Keratinocyte (primary cell): Measurements from ENCODE around the gene XPO1. TPM values are rescaled to one million over a fixed set of nuclear protein-coding genes. Genes with fewer than 3 reads are reported as not detected.
"Not testable (repeated sequence)": the region's sequence is repeated elsewhere in the genome, so short reads cannot be mapped to it uniquely, and the experiment has no call there.

Source experiments
- DNase-seq: peaks from one replicate; pipeline ENCODE4 v3.0.0-alpha.2; 2011; ENCODE audit warnings: low read depth, missing footprints, low spot score
- FAIRE-seq: peaks from 2 replicates; lab custom pipeline; 2011; peaks lifted over from hg19 to GRCh38; lab: Jason Lieb, UNC
- H2AFZ ChIP-seq: 2 replicates; pipeline ENCODE4 v1.6.0; 2012; ENCODE audit warnings: low read length, control low read depth, inconsistent platforms; ENCODE audit not compliant: control insufficient read depth
- H3K27ac ChIP-seq: 2 replicates; pipeline ENCODE4 v1.5.1; 2011; ENCODE audit warnings: low read length; ENCODE audit not compliant: control insufficient read depth, insufficient read depth
- H3K27me3 ChIP-seq: 3 replicates; pipeline ENCODE4 v1.6.0; 2011; ENCODE audit warnings: low read length; ENCODE audit not compliant: control insufficient read depth, insufficient read depth; ENCODE audit errors: extremely low read depth
- H3K36me3 ChIP-seq, 2 experiments: 2 replicates in 1 of 2; 3 replicates in 1 of 2; pipeline ENCODE4 v1.5.1; 2011; ENCODE audit warnings: low read length in 2 of 2, mild to moderate bottlenecking in 1 of 2; ENCODE audit not compliant: control insufficient read depth in 2 of 2, insufficient read depth in 2 of 2; ENCODE audit errors: extremely low read depth in 1 of 2
- H3K4me1 ChIP-seq: 3 replicates; pipeline ENCODE4 v1.5.1; 2011; ENCODE audit warnings: low read length; ENCODE audit not compliant: control insufficient read depth, insufficient read depth; ENCODE audit errors: extremely low read depth
- H3K4me2 ChIP-seq: 3 replicates; pipeline ENCODE4 v1.6.0; 2011; ENCODE audit warnings: low read depth, low read length; ENCODE audit not compliant: control insufficient read depth, insufficient read depth; ENCODE audit errors: extremely low read depth
- H3K4me3 ChIP-seq, 3 experiments: fragments of 200-600 bp in 1 of 3; sonication (generic) in 1 of 3; 2 replicates in 2 of 3; 3 replicates in 1 of 3; pipeline ENCODE4 v1.5.1; 2011 to 2016; ENCODE audit warnings: low read length in 3 of 3, mild to moderate bottlenecking in 3 of 3, control low read depth in 2 of 3, inconsistent platforms in 1 of 3, low read depth in 1 of 3, mixed read lengths in 1 of 3, mixed run types in 1 of 3, moderate library complexity in 1 of 3; ENCODE audit not compliant: control insufficient read depth in 2 of 3, insufficient read depth in 2 of 3; ENCODE audit errors: extremely low read depth in 1 of 3
- H3K79me2 ChIP-seq: 2 replicates; pipeline ENCODE4 v1.6.0; 2012; ENCODE audit warnings: low read length; ENCODE audit not compliant: control insufficient read depth, insufficient read depth
- H3K9ac ChIP-seq: 3 replicates; pipeline ENCODE4 v1.6.0; 2011; ENCODE audit warnings: low read length; ENCODE audit not compliant: control insufficient read depth, insufficient read depth; ENCODE audit errors: extremely low read depth
- H3K9me1 ChIP-seq: 3 replicates; pipeline ENCODE4 v1.6.0; 2011; ENCODE audit warnings: low read length; ENCODE audit not compliant: control insufficient read depth, insufficient read depth; ENCODE audit errors: extremely low read depth
- H3K9me3 ChIP-seq: 2 replicates; pipeline ENCODE4 v1.5.1; 2012; ENCODE audit warnings: low read depth, low read length; ENCODE audit not compliant: control insufficient read depth
- H4K20me1 ChIP-seq: 3 replicates; pipeline ENCODE4 v1.6.0; 2011; ENCODE audit warnings: low read length; ENCODE audit not compliant: control insufficient read depth, insufficient read depth; ENCODE audit errors: extremely low read depth
- EZH2 ChIP-seq: IDR thresholded peaks from one replicate; pipeline ENCODE4 v1.6.1; 2012; ENCODE audit warnings: inconsistent platforms, mild to moderate bottlenecking, low read length, moderate library complexity
- dilution Hi-C: fragments of 300-500 bp; cut with MboI; formaldehyde crosslinking; loops from one replicate; pipeline ENCODE4 v1.7.0; 2020; ENCODE audit warnings: low sequenced_read_pairs; ENCODE audit not compliant: extremely low pct_ligation_motif_present
- polyA plus RNA-seq, 5 experiments: library from polyadenylated mRNA; depleted of rRNA in 3 of 5; stranded (reverse) in 3 of 5; stranded (forward) in 1 of 5; unstranded in 1 of 5; fragments of >200 nt; gene quantifications; 1 replicate in 1 of 5; 2 replicates in 3 of 5; 3 replicates in 1 of 5; pipeline versions ENCODE4 v1.2.1 to v1.2.3, GENCODE V29; 2011 to 2012; ENCODE audit warnings: missing spikeins in 2 of 5, low read depth in 1 of 5, low replicate concordance in 1 of 5
- TF ChIP-seq, protein P1 (sequence below), 3 experiments: IDR thresholded peaks in 1 of 3; conservative IDR thresholded peaks in 1 of 3; optimal IDR thresholded peaks in 1 of 3; 2 replicates in 2 of 3; 3 replicates in 1 of 3; pipeline versions ENCODE3 to v1.5.1; 2011; ENCODE audit warnings: low read length in 3 of 3, mild to moderate bottlenecking in 3 of 3, moderate library complexity in 2 of 3, control low read depth in 1 of 3, inconsistent platforms in 1 of 3; ENCODE audit not compliant: insufficient read depth in 2 of 3; ENCODE audit errors: extremely low read depth in 1 of 3

Gene XPO1
- polyA plus RNA-seq, 1 donor (not counting 4 experiments of a cell fraction or from before 2014, with no cell fraction given) = 144 TPM

DNA sequence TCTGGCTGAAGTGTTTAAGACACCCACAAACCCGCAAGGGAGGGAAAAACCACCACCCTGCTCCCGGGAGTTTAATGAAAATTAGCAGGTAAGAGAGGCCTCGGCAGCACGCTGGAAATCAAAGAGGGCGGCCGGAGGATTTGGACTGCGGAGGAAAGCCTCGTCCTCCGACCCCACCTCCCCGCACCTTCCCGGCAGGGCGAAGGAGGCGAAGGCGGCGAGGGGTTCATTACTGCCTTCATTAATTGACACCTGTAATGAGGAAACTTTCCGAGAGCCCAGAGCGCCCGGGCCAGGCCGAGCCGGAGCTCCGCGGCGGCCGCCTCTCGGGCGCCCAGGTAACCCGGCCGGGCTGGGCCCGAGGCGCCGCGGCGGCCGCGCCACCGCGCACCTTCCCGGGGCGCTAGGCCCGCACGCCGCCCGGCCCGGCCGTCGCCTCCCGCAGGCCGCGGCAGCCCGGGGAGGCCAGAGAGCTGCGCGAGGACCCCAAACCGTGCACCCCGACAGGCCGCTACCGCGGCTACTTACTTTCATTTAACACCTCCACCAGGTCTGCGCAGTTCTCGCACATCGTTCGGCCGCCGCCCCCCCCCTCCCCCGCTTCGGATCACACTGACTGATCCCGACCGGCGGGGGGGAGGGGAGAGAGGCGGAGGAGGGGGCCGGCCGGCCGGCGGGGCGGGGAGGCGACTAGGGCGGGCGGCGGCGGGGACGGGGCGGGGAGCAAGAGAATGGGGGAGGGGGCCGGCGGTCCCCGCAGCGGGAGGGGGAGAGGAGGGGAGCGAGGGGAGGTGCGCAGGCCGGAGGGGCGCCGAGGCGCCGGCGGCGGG lies 67.8 kb downstream of the XPO1 start:
- Histone ChIP-seq H3K9ac (peak overlapping the region; percentile 87), H3K9me3 (no peaks in the 10 kb centered on the region), H4K20me1 (no peaks in the 10 kb centered on the region), H3K4me3 (peak overlapping the region; percentile 92 to 96 (median 92)), H3K9me1 (no peaks in the 10 kb centered on the region), H3K36me3 (no peaks in the 10 kb centered on the region), H2AFZ (peak overlapping the region; percentile 49), H3K27me3 (no peaks in the 10 kb centered on the region), H3K79me2 (peaks cover 64% of the 10 kb centered on the region), H3K27ac (peak overlapping the region; percentile 80), H3K4me1 (peaks cover 7% of the 10 kb centered on the region), H3K4me2 (peak overlapping the region; percentile 92)
- TF ChIP-seq EZH2 = no peak
- TF ChIP-seq, protein P1, sequence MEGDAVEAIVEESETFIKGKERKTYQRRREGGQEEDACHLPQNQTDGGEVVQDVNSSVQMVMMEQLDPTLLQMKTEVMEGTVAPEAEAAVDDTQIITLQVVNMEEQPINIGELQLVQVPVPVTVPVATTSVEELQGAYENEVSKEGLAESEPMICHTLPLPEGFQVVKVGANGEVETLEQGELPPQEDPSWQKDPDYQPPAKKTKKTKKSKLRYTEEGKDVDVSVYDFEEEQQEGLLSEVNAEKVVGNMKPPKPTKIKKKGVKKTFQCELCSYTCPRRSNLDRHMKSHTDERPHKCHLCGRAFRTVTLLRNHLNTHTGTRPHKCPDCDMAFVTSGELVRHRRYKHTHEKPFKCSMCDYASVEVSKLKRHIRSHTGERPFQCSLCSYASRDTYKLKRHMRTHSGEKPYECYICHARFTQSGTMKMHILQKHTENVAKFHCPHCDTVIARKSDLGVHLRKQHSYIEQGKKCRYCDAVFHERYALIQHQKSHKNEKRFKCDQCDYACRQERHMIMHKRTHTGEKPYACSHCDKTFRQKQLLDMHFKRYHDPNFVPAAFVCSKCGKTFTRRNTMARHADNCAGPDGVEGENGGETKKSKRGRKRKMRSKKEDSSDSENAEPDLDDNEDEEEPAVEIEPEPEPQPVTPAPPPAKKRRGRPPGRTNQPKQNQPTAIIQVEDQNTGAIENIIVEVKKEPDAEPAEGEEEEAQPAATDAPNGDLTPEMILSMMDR (optimal IDR thresholded peaks at IDR 0.05 in 1 of 3, IDR thresholded peaks at IDR 0.05 in 1 of 3, conservative IDR thresholded peaks at IDR 0.05 in 1 of 3; ENCODE audit: extremely low read depth in 1 of 3, insufficient read depth in 2 of 3, low read length in 3 of 3) = no peak
- DNase-seq = no peak
- FAIRE-seq = no peak
- dilution Hi-C loops = no loop called here

GRCh38 chr2:61469424-61470121 lies 68.6 kb downstream of the XPO1 start:
- Histone ChIP-seq H3K4me3 (peak overlapping the region; percentile 92 to 96 (median 92)), H3K4me2 (peak overlapping the region; percentile 92), H3K9ac (peak overlapping the region; percentile 87), H2AFZ (peak overlapping the region; percentile 49), H3K9me1 (no peaks in the 10 kb centered on the region), H3K9me3 (no peaks in the 10 kb centered on the region), H3K27ac (peak overlapping the region; percentile 80), H3K4me1 (peaks cover 7% of the 10 kb centered on the region), H3K27me3 (no peaks in the 10 kb centered on the region), H3K36me3 (no peaks in the 10 kb centered on the region), H3K79me2 (peaks cover 72% of the 10 kb centered on the region), H4K20me1 (no peaks in the 10 kb centered on the region)
- FAIRE-seq (no peak), DNase-seq (no peak)
- TF ChIP-seq, protein P1 (optimal IDR thresholded peaks at IDR 0.05 in 1 of 3, IDR thresholded peaks at IDR 0.05 in 1 of 3, conservative IDR thresholded peaks at IDR 0.05 in 1 of 3; ENCODE audit: extremely low read depth in 1 of 3, insufficient read depth in 2 of 3, low read length in 3 of 3) = no peak
- TF ChIP-seq EZH2 = no peak
- dilution Hi-C loops = no loop called here

DNA sequence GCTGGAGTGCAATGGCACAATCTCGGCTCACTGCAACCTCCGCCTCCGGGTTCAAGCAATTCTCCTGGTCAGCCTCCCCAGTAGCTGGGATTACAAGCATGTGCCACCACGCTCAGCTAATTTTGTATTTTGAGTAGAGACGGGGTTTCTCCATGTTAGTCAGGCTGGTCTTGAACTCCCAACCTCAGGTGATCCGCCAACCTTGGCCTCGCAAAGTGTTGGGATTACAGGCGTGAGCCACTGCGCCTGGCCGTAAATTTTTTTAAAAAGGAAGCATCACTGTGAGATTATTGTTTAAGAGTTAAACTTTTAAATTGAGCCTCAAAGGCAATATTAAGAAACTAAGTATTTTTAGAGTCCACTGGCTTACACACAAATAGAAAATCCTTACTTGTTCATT lies 69.9 kb downstream of the XPO1 start:
- H4K20me1 ChIP-seq, H3K36me3 ChIP-seq, FAIRE-seq, H2AFZ ChIP-seq, H3K9ac ChIP-seq, DNase-seq, H3K4me3 ChIP-seq, H3K9me3 ChIP-seq, H3K4me1 ChIP-seq, H3K9me1 ChIP-seq, H3K27me3 ChIP-seq, dilution Hi-C loops, H3K27ac ChIP-seq: not testable (repeated sequence)
- H3K79me2 ChIP-seq = peaks cover 85% of the 10 kb centered on the region
- peak overlapping the region; percentile 92 for H3K4me2 ChIP-seq
